GM18519 (cell line): ENCODE measurements around the gene RNF180.
"Not testable (repeated sequence)": the region's sequence is repeated elsewhere in the genome, so short reads cannot be mapped to it uniquely, and the experiment has no call there.

Experiments
- ATAC-seq: cut with Tn5 transposase; IDR thresholded peaks from one replicate; pipeline ENCODE4 v1.9.1; 2021; ENCODE audit warnings: mild to moderate bottlenecking, moderate library complexity; ENCODE audit not compliant: unreplicated experiment, low FRiP score

RNF180 gene

GRCh38 chr5:64180661-64181343 lies 15.2 kb downstream of the RNF180 start:
- ATAC-seq = no peak

GRCh38 chr5:64181440-64181839 lies 15.8 kb downstream of the RNF180 start:
- ATAC-seq = no peak

GRCh38 chr5:64183956-64184355 lies 18.3 kb downstream of the RNF180 start:
- ATAC-seq = no peak

- no peak for ATAC-seq
Measured at GRCh38 chr5:64184832-64185231, 19.2 kb downstream of the RNF180 start.

- ATAC-seq = no peak
Measured at GRCh38 chr5:64188776-64189175, 23.1 kb downstream of the RNF180 start.

GRCh38 chr5:64190562-64191306 lies 25.1 kb downstream of the RNF180 start:
- ATAC-seq = no peak

GRCh38 chr5:64195981-64196380 lies 30.3 kb downstream of the RNF180 start:
- no peak for ATAC-seq

- no peak for ATAC-seq
Measured at GRCh38 chr5:64199425-64199824, 33.8 kb downstream of the RNF180 start.

GRCh38 chr5:64201996-64202395 lies 36.4 kb downstream of the RNF180 start:
- no peak for ATAC-seq

- no peak for ATAC-seq
Measured at GRCh38 chr5:64206653-64207052, 41.0 kb downstream of the RNF180 start.

- ATAC-seq = no peak
Measured at GRCh38 chr5:64207978-64208377, 42.3 kb downstream of the RNF180 start.

- no peak for ATAC-seq
Measured at GRCh38 chr5:64209353-64209752, 43.7 kb downstream of the RNF180 start.

- ATAC-seq = no peak
Measured at GRCh38 chr5:64210866-64211265, 45.2 kb downstream of the RNF180 start.

GRCh38 chr5:64213011-64213410 lies 47.4 kb downstream of the RNF180 start:
- ATAC-seq = no peak

- no peak for ATAC-seq
Measured at GRCh38 chr5:64213531-64213930, 47.9 kb downstream of the RNF180 start.

- no peak for ATAC-seq
Measured at GRCh38 chr5:64214132-64214531, 48.5 kb downstream of the RNF180 start.

GRCh38 chr5:64221911-64222310 lies 56.3 kb downstream of the RNF180 start:
- ATAC-seq = no peak

GRCh38 chr5:64225286-64225981 lies 59.8 kb downstream of the RNF180 start:
- ATAC-seq = not testable (repeated sequence)

GRCh38 chr5:64227131-64227537 lies 61.5 kb downstream of the RNF180 start:
- not testable (repeated sequence) for ATAC-seq

- peak; percentile 78 for ATAC-seq
Measured at GRCh38 chr5:64229163-64229774, 63.6 kb downstream of the RNF180 start.

GRCh38 chr5:64260756-64261155 lies 95.1 kb downstream of the RNF180 start:
- no peak for ATAC-seq
